ENCODE data around the gene MAPK12.

DNA sequence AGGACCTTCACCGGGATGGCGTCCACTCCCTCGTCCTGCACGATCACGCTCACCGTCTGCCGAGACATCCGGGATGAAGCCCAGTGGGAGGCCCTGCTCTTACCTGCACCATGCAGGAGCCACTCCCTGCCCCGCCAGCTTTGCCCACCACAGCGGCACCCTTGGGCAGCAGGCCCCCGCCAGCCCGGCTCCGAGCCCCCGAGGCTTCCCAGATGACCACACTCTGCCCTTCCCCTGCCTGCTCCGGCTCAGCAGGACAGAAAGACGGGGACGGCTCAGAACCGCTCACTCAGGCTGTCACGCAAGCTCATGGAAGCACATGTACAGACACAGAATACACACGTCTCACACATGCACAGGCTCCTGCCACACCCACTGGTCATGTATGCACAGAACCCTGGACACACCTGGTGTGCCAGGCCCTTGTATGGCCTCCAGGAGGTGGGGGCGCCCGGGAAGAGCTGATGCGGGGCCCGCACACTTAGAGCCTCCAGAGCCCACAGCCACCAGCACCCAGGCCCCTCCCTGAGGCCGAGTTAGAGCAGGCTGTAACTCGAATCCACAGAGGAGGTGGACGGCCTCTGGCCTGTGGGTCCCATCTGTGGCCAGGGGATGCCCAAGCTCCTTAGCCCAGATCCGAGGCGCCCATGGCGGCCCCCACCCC, 17.6 kb upstream of the MAPK12 start:
- TF ChIP-seq HNF4G (IDR thresholded peaks at IDR 0.05) = no peak
- no peak for TF ChIP-seq CTCF (IDR thresholded peaks at IDR 0.05; ENCODE audit: low read depth, low read length, missing input control)
- no peak for TF ChIP-seq EGR1 (IDR thresholded peaks at IDR 0.05; ENCODE audit: low read depth in 2 of 2)
- TF ChIP-seq MAX (IDR thresholded peaks at IDR 0.05) = no peak
- TF ChIP-seq SP1 (IDR thresholded peaks at IDR 0.05) = no peak
- no peak for TF ChIP-seq TAF1 (conservative IDR thresholded peaks at IDR 0.05)
- TF ChIP-seq, protein P1, sequence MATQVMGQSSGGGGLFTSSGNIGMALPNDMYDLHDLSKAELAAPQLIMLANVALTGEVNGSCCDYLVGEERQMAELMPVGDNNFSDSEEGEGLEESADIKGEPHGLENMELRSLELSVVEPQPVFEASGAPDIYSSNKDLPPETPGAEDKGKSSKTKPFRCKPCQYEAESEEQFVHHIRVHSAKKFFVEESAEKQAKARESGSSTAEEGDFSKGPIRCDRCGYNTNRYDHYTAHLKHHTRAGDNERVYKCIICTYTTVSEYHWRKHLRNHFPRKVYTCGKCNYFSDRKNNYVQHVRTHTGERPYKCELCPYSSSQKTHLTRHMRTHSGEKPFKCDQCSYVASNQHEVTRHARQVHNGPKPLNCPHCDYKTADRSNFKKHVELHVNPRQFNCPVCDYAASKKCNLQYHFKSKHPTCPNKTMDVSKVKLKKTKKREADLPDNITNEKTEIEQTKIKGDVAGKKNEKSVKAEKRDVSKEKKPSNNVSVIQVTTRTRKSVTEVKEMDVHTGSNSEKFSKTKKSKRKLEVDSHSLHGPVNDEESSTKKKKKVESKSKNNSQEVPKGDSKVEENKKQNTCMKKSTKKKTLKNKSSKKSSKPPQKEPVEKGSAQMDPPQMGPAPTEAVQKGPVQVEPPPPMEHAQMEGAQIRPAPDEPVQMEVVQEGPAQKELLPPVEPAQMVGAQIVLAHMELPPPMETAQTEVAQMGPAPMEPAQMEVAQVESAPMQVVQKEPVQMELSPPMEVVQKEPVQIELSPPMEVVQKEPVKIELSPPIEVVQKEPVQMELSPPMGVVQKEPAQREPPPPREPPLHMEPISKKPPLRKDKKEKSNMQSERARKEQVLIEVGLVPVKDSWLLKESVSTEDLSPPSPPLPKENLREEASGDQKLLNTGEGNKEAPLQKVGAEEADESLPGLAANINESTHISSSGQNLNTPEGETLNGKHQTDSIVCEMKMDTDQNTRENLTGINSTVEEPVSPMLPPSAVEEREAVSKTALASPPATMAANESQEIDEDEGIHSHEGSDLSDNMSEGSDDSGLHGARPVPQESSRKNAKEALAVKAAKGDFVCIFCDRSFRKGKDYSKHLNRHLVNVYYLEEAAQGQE (IDR thresholded peaks at IDR 0.05) = no peak
- no peak for TF ChIP-seq JUND (IDR thresholded peaks at IDR 0.05)
- TF ChIP-seq RAD21 (IDR thresholded peaks at IDR 0.05) = no peak
- TF ChIP-seq RXRA (IDR thresholded peaks at IDR 0.05) = no peak

Data from liver (tissue), 3 donors.